Stimulated activated CD4-positive, alpha-beta T cell treated with anti-CD3 and anti-CD28 coated beads, Interleukin-12 subunit alpha, Interleukin-12 subunit beta, amount 100 ng/mL, for 4 hours (primary cell): ENCODE measurements around the gene PDE9A.

Experiments
- DNase-seq: peaks from one replicate; pipeline ENCODE4 v3.0.0-alpha.2; 2020

PDE9A gene

GRCh38 chr21:42658320-42659105 is 5.1 kb downstream of the PDE9A start:
- DNase-seq: no peak

DNA sequence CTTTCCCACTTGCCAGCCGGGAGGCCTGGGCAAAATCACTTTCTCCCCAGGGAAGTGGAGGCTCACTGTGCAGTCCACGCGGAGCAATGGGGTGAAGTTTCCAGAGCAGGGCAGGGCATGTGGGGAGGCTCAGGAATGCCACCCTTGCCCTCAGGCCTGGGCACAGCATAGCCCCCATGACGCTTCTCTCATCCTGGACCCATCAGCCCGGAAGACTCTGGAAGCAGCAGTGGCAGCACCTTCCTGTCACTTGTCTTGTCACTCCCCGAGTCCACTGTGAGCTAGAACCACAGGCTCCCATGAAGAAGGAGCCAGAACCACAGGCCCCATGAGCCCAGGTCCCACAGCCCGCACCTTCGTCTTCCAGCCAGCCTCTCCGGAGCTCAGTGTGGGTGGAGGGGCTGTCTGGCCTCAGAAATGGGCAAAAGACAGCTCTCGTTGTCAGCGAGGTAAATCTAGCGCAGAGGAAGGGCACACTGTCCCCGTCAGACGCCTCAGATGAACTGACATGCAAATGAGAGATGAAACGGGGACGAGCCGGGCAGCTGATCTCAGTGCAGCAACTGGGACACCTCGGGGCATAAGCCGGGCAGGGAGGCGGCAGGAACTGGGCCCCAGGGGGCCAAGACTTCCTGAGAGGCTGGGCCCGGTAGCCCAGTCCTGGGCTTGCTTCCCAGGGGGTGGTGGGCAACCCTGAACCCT is 6.1 kb downstream of the PDE9A start:
- DNase-seq: no peak

GRCh38 chr21:42660118-42660470 is 6.7 kb downstream of the PDE9A start:
- DNase-seq: no peak

GRCh38 chr21:42661688-42662429 is 8.4 kb downstream of the PDE9A start:
- DNase-seq: no peak

DNA sequence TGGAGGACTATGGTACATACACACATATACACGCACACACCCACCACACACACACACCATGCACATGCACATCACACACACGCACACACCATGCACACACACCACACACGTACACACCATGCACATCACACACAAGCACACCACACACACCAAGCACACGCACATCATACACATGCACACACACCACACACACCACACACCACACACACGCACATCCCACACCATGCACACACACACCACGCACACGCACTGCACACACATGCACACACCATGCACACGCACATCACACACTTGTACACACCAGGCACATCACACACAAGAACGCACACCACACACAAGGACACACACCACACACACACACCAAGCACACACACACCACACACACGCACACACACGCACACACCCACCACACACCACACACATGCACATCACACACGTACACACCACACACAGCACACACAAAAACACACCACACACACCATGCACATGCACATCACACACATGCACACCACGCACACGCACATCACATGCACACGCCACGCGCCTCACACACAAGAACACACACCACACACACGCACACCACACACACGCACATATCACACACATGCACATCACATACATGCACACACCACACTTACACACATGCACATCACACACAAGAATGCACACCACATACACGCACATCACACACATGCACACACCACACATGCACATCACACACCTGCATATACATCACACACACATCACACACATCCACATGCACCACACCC is 9.2 kb downstream of the PDE9A start:
- DNase-seq: no peak

DNA sequence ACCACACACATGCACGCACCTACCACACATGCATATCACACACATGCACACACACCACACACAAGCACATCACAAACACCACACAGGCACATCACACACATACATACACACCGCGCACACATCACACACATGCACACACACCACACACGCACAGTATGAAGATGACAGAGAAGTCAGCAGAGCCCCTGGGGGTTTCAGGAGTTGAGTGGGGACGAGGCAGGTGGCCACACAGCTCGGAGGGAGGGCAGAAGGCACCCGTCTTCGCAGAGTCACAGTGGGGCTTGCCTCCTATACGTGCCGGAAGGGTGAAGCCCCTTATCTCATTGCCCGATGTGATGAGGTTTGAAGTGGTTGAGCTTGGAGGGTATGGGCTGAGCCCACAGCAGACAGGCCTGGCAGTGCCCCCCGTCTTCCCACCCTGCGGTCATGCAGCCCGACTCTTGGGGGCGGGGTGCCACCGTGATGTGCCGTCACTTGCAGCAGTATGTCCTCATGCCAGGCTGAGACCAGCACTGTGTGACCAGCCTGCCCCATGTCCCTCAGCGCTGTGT is 9.9 kb downstream of the PDE9A start:
- no peak for DNase-seq

- no peak for DNase-seq
These were observed 10.6 kb downstream of the PDE9A start for GRCh38 chr21:42663860-42664535.

- DNase-seq: no peak
These were observed 11.2 kb downstream of the PDE9A start for GRCh38 chr21:42664614-42665013.

GRCh38 chr21:42665026-42665425 is 11.6 kb downstream of the PDE9A start:
- no peak for DNase-seq

GRCh38 chr21:42665484-42665883 is 12.1 kb downstream of the PDE9A start:
- DNase-seq: no peak

- peak; percentile 21 for DNase-seq
These were observed 12.8 kb downstream of the PDE9A start for GRCh38 chr21:42666023-42666747.

GRCh38 chr21:42666925-42667324 is 13.5 kb downstream of the PDE9A start:
- DNase-seq: no peak

DNA sequence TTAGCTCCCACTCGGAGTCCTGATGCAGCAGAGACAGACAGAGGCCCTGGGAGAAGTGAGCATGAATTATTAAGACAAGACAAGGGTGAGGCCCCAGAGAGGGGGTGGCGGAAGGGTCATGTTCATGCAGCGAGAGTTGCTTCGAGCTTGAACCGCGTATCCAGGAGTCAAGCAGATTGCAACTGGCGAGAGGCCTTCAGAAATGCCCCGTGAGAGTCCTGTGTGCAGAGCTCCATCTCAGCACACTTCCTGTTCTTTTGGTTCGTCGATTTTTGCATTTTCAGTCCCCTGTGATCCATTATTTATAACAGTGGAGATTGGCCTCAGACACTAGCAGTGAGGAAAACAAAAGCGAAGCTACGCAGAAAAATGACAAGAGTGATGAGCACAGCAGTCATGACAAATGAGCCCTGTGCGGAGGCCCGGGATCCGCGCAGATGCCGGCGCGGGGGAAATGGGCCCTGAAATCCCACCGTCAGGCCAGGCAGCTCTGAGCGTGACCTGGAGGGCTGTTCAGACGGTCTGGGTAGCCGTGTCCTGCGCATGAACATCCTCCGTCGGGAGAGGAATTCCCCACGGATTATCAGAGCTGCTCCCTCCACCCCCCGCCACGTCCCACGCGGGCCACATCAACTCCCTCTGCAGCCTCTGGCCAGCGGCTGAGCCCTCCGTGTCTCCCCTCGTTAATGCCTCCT is 15.0 kb downstream of the PDE9A start:
- no peak for DNase-seq

GRCh38 chr21:42669041-42669440 is 15.6 kb downstream of the PDE9A start:
- DNase-seq: no peak

GRCh38 chr21:42670058-42670880 is 16.8 kb downstream of the PDE9A start:
- DNase-seq: no peak

GRCh38 chr21:42670884-42671283 is 17.5 kb downstream of the PDE9A start:
- no peak for DNase-seq

DNA sequence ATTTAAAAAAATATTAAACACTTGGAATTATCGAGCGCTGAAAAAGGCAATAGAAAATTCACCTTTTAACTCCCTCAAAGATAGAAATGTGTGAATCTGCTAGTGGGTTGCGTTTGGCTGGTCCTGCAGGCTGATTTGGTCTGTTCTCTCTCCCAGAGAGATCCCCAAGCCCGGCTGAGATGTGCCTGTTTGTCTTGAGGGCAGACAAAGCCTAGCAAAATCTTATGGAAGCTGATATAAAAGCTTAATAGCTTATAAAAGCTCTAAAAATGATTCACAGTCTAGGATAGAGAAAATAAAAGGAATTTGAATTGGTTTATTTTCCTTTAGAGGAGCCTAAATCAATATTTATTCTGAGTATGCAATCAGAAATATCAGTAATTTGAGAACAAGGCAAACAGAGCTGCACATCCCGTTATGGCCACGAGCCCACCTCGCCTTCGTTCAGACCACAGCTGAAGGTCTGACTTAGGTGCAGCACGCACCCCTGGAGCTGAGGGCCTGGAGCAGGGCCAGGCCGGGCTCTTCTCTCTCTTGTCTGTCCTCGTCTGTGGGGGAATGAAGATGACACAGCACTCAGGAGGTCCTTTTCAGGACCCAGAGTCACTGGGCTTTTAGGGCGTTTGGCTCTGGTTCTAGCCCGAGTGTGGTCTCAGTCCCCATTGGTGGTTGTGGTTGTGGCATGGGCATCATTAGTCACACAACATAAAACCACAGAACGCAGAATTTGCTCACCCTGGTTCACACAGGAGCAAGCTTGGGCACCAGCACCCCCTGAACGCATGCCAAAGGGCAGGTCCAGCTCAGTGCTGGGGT is 18.6 kb downstream of the PDE9A start:
- no peak for DNase-seq

GRCh38 chr21:42672699-42673458 is 19.5 kb downstream of the PDE9A start:
- no peak for DNase-seq
